ENCODE data around the gene RINL. TPM values are rescaled to one million over a fixed set of nuclear protein-coding genes. Genes with fewer than 3 reads are reported as not detected.

RINL gene
- total RNA-seq, 1 donor from 2014 or later = 73.4 TPM

- Mint-ChIP-seq H3K9me3 (no peaks in the 10 kb centered on the region), H3K4me1 (ENCODE audit: low read depth) (peaks cover 53% of the 10 kb centered on the region), H3K27me3 (ENCODE audit: low read depth) (no peaks in the 10 kb centered on the region), H3K4me3 (ENCODE audit: low read depth) (peak overlapping the region; percentile 15), H3K36me3 (ENCODE audit: low read depth) (peaks cover 96% of the 10 kb centered on the region), H3K27ac (peak overlapping the region; percentile 66)
- intact Hi-C loops (cut with micrococcal nuclease) = loop anchor here (10.0 kb wide), 2 partner anchors 285 to 505 kb away; partner anchors contain the start of gene SAMD4B
- DNase-seq (ENCODE audit: low spot score) = no peak
Observed at GRCh38 chr19:38839816-38840582, 38.1 kb downstream of the RINL start.

GRCh38 chr19:38838986-38839761 lies 38.9 kb downstream of the RINL start:
- Mint-ChIP-seq H3K4me3 (ENCODE audit: low read depth) (no peak overlapping the region), H3K27me3 (ENCODE audit: low read depth) (no peaks in the 10 kb centered on the region), H3K4me1 (ENCODE audit: low read depth) (peaks cover 48% of the 10 kb centered on the region), H3K9me3 (no peaks in the 10 kb centered on the region), H3K27ac (peak overlapping the region; percentile 58), H3K36me3 (ENCODE audit: low read depth) (peaks cover 88% of the 10 kb centered on the region)
- no peak for DNase-seq (ENCODE audit: low spot score)
- intact Hi-C loops (cut with micrococcal nuclease) = loop anchor here (10.0 kb wide), 1 partner anchor 284 kb away; no protein-coding TSS in a partner anchor

GRCh38 chr19:38838208-38838985 lies 39.7 kb downstream of the RINL start:
- no peaks in the 10 kb centered on the region for H3K9me3 Mint-ChIP-seq
- H3K36me3 Mint-ChIP-seq (ENCODE audit: low read depth) = peaks cover 81% of the 10 kb centered on the region
- intact Hi-C loops (cut with micrococcal nuclease) = loop anchor here (10.0 kb wide), 1 partner anchor 284 kb away; no protein-coding TSS in a partner anchor
- peaks cover 40% of the 10 kb centered on the region for H3K4me1 Mint-ChIP-seq (ENCODE audit: low read depth)
- no peak overlapping the region for H3K4me3 Mint-ChIP-seq (ENCODE audit: low read depth)
- DNase-seq (ENCODE audit: low spot score) = no peak
- peak overlapping the region; percentile 58 for H3K27ac Mint-ChIP-seq
- no peaks in the 10 kb centered on the region for H3K27me3 Mint-ChIP-seq (ENCODE audit: low read depth)

- Mint-ChIP-seq H3K9me3 (no peaks in the 10 kb centered on the region), H3K36me3 (ENCODE audit: low read depth) (peaks cover 73% of the 10 kb centered on the region), H3K4me3 (ENCODE audit: low read depth) (no peak overlapping the region), H3K27me3 (ENCODE audit: low read depth) (no peaks in the 10 kb centered on the region), H3K4me1 (ENCODE audit: low read depth) (peaks cover 33% of the 10 kb centered on the region), H3K27ac (peak overlapping the region; percentile 75)
- no peak for DNase-seq (ENCODE audit: low spot score)
- intact Hi-C loops (cut with micrococcal nuclease) = loop anchor here (10.0 kb wide), 1 partner anchor 283 kb away; no protein-coding TSS in a partner anchor
Observed at GRCh38 chr19:38837656-38838121, 40.4 kb downstream of the RINL start.

- no peaks in the 10 kb centered on the region for H3K9me3 Mint-ChIP-seq
- DNase-seq (ENCODE audit: low spot score) = no peak
- H3K27me3 Mint-ChIP-seq (ENCODE audit: low read depth) = no peaks in the 10 kb centered on the region
- intact Hi-C loops (cut with micrococcal nuclease) = loop anchor here (10.0 kb wide), 1 partner anchor 282 kb away; no protein-coding TSS in a partner anchor
- H3K4me3 Mint-ChIP-seq (ENCODE audit: low read depth) = no peak overlapping the region
- H3K27ac Mint-ChIP-seq = peak overlapping the region; percentile 75
- peaks cover 70% of the 10 kb centered on the region for H3K36me3 Mint-ChIP-seq (ENCODE audit: low read depth)
- peaks cover 31% of the 10 kb centered on the region for H3K4me1 Mint-ChIP-seq (ENCODE audit: low read depth)
Observed at GRCh38 chr19:38836983-38837626, 41.0 kb downstream of the RINL start.

- no peak overlapping the region for H3K4me3 Mint-ChIP-seq (ENCODE audit: low read depth)
- peaks cover 30% of the 10 kb centered on the region for H3K4me1 Mint-ChIP-seq (ENCODE audit: low read depth)
- intact Hi-C loops (cut with micrococcal nuclease) = loop anchor here (10.0 kb wide), 1 partner anchor 282 kb away; no protein-coding TSS in a partner anchor
- no peaks in the 10 kb centered on the region for H3K9me3 Mint-ChIP-seq
- DNase-seq (ENCODE audit: low spot score) = no peak
- H3K27me3 Mint-ChIP-seq (ENCODE audit: low read depth) = no peaks in the 10 kb centered on the region
- no peak overlapping the region for H3K27ac Mint-ChIP-seq
- H3K36me3 Mint-ChIP-seq (ENCODE audit: low read depth) = peaks cover 65% of the 10 kb centered on the region
Observed at GRCh38 chr19:38836159-38836982, 41.7 kb downstream of the RINL start.

- no peak overlapping the region for H3K27ac Mint-ChIP-seq
Observed at GRCh38 chr19:38834590-38834989, 43.5 kb downstream of the RINL start.

GRCh38 chr19:38834104-38834490 lies 44.0 kb downstream of the RINL start:
- intact Hi-C loops (cut with micrococcal nuclease) = loop anchor here (5.0 to 10.0 kb wide), 2 partner anchors 97 to 279 kb away; no protein-coding TSS in a partner anchor
- peaks cover 55% of the 10 kb centered on the region for H3K36me3 Mint-ChIP-seq (ENCODE audit: low read depth)
- no peak for DNase-seq (ENCODE audit: low spot score)
- no peak overlapping the region for H3K27ac Mint-ChIP-seq
- no peak overlapping the region for H3K4me3 Mint-ChIP-seq (ENCODE audit: low read depth)
- H3K27me3 Mint-ChIP-seq (ENCODE audit: low read depth) = no peaks in the 10 kb centered on the region
- H3K9me3 Mint-ChIP-seq = no peaks in the 10 kb centered on the region
- peaks cover 23% of the 10 kb centered on the region for H3K4me1 Mint-ChIP-seq (ENCODE audit: low read depth)

More at GRCh38 chr19:38834590-38834989, 43.5 kb downstream of the RINL start:
- Mint-ChIP-seq H3K27me3 (ENCODE audit: low read depth) (no peaks in the 10 kb centered on the region), H3K4me1 (ENCODE audit: low read depth) (peaks cover 28% of the 10 kb centered on the region), H3K36me3 (ENCODE audit: low read depth) (peaks cover 57% of the 10 kb centered on the region), H3K4me3 (ENCODE audit: low read depth) (no peak overlapping the region), H3K9me3 (no peaks in the 10 kb centered on the region)
- intact Hi-C loops (cut with micrococcal nuclease) = loop anchor here (5.0 to 10.0 kb wide), 2 partner anchors 97 to 280 kb away; no protein-coding TSS in a partner anchor
- no peak for DNase-seq (ENCODE audit: low spot score)

- H3K9me3 Mint-ChIP-seq = no peaks in the 10 kb centered on the region
- no peaks in the 10 kb centered on the region for H3K27me3 Mint-ChIP-seq (ENCODE audit: low read depth)
- no peak for DNase-seq (ENCODE audit: low spot score)
- no peak overlapping the region for H3K4me3 Mint-ChIP-seq (ENCODE audit: low read depth)
- intact Hi-C loops (cut with micrococcal nuclease) = loop anchor here (5.0 to 10.0 kb wide), 2 partner anchors 96 to 278 kb away; no protein-coding TSS in a partner anchor
- peaks cover 50% of the 10 kb centered on the region for H3K36me3 Mint-ChIP-seq (ENCODE audit: low read depth)
- peaks cover 18% of the 10 kb centered on the region for H3K4me1 Mint-ChIP-seq (ENCODE audit: low read depth)
- peak overlapping the region; percentile 46 for H3K27ac Mint-ChIP-seq
Observed at GRCh38 chr19:38833092-38833425, 45.0 kb downstream of the RINL start.

GRCh38 chr19:38831142-38831605 lies 46.9 kb downstream of the RINL start:
- intact Hi-C loops (cut with micrococcal nuclease) = loop anchor here (1.0 to 10.0 kb wide), 5 partner anchors 19 to 276 kb away; partner anchors contain the start of genes NFKBIB and SIRT2
- H3K4me3 Mint-ChIP-seq (ENCODE audit: low read depth) = peak overlapping the region; percentile 90
- H3K36me3 Mint-ChIP-seq (ENCODE audit: low read depth) = peaks cover 49% of the 10 kb centered on the region
- peaks cover 21% of the 10 kb centered on the region for H3K4me1 Mint-ChIP-seq (ENCODE audit: low read depth)
- peak; percentile 35 for DNase-seq (ENCODE audit: low spot score)
- H3K9me3 Mint-ChIP-seq = no peaks in the 10 kb centered on the region
- no peaks in the 10 kb centered on the region for H3K27me3 Mint-ChIP-seq (ENCODE audit: low read depth)
- H3K27ac Mint-ChIP-seq = peak overlapping the region; percentile 98
